Activated T-cell treated with anti-CD3 and anti-CD28 coated beads, Interleukin-2, amount 50 U/mL, for 48 hours (primary cell): ENCODE data around the gene ADH1B.
"Not testable (repeated sequence)": the region's sequence is repeated elsewhere in the genome, so short reads cannot be mapped to it uniquely, and the experiment has no call there.

Source experiments
- DNase-seq, 2 experiments: peaks; one replicate each; pipeline ENCODE4 v3.0.0-alpha.2; 2020

The ADH1B gene

DNA sequence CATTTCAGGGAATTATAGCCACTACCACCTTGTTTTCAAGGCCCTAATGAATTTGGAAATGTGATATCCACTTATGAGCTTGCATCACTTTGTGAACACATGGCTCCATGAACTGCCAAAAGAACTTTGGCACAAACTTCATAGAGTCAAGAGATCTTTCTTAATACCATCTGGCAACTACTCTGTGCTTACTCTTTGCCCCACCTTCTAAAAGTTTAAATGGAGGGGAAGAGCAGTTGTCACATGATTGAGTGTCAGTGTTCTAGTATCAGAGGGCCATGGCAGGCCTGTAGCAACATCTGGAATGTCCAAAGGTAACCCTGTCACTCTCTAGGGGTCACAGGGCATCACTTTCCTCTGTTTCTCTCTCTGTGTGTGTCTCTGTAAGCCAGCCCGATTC, 2.6 kb upstream of the ADH1B start:
- DNase-seq = no peak

DNA sequence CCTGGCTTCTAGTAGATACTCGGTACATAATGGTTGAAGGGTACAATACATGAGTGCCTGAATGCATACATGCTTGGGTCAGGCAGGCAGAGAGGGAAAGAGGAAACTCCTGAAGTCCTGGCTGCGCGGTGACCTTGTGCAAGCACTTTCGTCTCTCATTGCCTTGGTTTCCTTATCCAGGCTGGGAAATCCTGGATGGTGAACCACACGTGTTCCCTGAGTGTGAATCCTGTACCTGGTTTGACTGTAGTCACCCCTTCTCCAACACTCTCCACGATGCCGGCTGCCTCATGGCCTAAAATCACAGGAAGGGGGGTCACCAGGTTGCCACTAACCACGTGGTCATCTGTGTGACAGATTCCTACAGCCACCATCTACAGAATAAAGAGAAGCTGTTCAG, 3.4 kb downstream of the ADH1B start:
- not testable (repeated sequence) for DNase-seq

DNA sequence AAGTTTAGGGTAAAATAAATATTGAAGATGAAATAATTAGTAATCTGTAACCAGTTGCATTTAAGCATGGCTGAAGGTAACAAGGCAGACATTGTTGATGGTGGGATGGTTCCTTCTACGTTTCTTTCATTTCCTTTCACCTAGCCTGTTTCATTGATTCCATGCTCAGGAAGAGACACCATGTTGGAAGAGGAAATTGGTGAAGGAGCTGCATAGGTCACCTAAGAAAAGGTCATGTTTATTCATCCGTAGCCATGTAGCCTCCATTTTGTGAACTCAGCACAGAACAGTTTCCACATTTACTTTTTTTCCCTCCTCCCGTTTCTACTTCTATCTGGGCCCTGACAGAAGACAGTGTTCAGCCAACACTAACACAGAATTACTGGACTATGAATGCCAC, 3.8 kb downstream of the ADH1B start:
- no peak for DNase-seq

DNA sequence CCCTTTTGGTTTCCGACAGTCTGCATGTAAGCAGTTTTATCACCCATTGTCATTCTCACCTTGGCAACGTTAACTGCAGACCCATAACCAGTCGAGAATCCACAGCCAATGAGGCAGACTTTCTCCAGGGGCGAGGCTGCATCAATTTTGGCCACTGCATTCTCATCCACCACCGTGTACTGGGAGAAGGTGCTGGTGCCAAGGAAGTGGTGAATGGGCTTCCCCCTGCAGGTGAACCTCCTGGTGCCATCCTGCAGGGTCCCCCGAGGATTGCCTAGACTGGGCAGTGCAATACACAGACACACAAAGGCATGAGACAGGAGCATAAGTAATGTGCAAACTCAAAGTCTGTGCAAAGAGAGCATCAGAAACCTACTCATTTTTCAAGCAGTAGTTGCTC, 5.4 kb downstream of the ADH1B start:
- no peak for DNase-seq

- no peak for DNase-seq
Measured at GRCh38 chr4:99314211-99314610, 7.0 kb downstream of the ADH1B start.

DNA sequence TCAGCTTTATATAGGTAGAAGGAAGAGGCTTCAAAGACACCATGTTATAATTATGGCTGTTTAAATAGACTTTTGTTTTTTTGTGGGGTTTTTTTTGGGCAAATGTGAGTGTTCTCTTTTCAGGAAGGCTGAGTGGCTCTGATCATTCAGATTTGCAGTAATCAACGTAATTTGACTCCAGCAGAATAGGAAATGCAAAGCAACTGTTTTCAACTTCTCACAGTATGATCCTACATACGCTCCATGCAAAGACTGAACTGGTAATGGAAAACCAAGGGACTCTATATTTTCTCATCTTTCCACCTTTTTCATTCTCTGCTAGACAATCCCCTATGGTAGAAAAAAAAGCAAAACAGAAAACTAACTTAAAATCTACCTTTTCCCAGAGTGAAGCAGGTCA, 10.8 kb downstream of the ADH1B start:
- no peak for DNase-seq

DNA sequence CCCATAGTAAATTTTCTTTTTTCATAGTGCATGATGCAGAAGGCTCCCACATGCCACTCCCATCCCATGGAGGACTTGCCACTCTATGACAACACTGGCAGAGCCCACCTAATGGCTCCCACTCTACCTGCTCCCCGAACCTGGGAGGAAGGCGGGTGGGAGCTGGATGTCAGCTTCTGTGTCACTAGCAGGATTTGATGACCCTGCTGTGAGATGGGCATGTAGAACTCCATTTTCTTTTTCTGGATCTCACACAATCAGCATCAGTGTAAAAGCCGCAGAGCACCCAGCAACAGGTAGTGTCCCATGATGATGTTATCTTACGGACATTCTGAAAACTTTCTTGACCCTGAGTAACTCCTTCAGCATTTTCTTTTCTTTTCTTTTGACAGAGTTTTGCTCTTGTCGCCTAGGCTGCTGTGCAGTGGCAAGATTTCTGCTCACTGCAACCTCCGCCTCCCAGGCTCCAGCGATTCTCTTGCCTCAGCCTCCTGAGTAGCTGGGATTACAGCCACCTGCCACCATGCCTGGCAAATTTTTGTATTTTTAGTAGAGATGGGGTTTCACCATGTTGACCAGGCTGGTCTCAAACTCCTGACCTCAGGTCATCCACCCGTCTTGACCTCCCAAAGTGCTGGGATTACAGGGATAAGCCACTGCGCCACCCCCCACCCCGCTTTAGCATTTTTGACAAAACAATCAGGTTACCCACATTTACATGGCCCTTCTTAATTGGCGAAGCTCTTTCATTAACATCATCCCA, 15.4 kb downstream of the ADH1B start:
- DNase-seq = no peak

DNA sequence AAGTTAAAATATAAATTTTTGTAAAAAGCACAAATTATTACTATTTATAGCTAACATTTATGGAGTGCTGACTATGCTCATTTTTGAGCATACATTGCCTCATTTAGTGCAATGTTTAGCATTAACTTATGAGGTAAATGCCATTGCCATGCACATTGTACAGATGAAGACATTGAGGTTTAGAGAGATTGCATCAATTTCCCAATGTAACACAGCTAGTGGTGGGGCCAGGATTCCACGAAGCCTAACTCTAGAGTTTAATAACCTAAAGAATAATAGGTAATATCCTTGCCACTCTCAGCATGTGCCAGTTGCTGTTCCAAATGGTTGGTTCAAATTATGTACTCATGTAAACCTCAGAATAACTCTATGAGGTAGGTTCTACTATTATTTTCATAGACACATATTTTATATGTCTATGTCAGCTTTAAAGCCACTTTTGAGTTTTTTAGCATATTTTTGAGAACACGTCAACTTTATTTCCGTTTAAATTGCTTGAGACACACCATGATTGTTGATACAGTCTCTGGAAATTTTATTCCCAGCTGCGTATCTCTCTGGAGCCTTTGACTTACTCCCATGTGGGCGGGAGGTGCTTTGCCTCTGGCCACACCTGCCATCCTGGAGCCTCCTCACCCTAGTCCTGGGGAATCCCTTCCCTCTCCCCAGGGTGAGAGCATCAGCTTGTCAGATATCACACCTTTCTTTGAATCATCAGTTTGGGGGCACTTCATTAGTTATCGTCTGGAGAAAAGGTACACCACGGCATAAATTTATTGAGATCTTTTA, 19.6 kb downstream of the ADH1B start:
- DNase-seq = no peak

DNA sequence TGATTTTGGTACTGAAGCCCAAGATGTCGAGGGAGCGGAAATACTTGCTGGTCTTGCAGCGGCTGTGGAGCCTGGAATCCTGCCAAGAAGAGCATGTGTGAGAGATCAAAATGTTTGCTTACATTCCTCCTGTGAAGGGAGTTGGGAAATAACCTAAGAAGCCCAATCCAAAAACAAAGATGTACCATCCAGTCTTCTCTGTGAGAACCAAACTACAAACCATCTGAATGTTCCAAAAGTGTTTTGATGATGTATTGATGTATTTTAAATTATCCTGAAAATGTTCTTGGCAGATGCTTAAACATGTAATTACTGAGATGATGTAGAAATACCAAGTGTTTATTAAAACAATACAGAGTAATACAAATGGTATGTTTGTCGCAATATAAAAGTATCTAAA, 20.3 kb downstream of the ADH1B start:
- DNase-seq = no peak

DNA sequence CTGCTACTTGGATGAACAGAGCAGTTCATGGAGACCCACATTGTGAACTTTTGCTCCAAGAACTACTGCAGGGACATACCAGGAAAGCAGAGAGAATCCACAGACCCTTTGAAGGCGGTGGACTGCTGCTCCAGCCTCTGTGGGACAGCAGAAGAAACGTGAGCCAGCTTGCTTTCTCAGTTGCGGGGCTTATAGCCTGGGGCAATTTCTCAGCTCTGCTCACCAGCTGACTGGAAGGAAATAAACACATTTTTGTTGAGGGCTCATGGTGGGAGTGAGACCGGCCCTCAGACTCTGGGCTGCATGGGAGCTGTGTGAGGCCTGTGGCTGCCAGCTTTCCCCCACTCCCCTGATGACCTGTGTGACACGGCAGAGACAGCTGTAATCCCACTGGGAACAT, 27.8 kb downstream of the ADH1B start:
- DNase-seq = no peak

- no peak for DNase-seq
Measured at GRCh38 chr4:99290848-99291786, 30.1 kb downstream of the ADH1B start, which contains the start of gene ADH1A. ADH1A (minus strand) TSS chr4:99290985; CDS start chr4:99290914, 71 bp downstream.

- DNase-seq = no peak
Measured at GRCh38 chr4:99285387-99285786, 35.8 kb downstream of the ADH1B start.

- DNase-seq = no peak
Measured at GRCh38 chr4:99282731-99283130, 38.5 kb downstream of the ADH1B start.

DNA sequence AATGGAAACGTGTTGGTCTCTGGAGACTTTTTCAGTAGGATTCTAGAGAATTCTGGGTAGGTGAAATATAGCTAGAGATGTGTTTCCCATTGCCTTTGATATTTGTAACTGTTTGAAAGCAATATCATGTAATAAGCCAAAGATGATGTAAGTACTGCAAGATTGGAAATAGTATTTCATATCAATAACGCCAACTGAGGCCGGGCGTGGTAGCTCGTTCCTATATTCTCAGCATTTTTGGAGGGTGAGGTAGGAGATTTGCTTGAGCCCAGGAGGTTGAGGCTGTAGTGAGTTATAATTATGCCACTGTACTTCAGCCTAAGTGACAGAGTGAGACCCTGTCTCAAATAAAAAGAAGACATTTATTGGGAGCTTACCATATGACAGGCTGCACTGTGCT, 39.9 kb downstream of the ADH1B start:
- DNase-seq = no peak

- DNase-seq = no peak
Measured at GRCh38 chr4:99276417-99276816, 44.8 kb downstream of the ADH1B start.

- DNase-seq = no peak
Measured at GRCh38 chr4:99275885-99276284, 45.3 kb downstream of the ADH1B start.

- DNase-seq = no peak
Measured at GRCh38 chr4:99275050-99275449, 46.2 kb downstream of the ADH1B start.

DNA sequence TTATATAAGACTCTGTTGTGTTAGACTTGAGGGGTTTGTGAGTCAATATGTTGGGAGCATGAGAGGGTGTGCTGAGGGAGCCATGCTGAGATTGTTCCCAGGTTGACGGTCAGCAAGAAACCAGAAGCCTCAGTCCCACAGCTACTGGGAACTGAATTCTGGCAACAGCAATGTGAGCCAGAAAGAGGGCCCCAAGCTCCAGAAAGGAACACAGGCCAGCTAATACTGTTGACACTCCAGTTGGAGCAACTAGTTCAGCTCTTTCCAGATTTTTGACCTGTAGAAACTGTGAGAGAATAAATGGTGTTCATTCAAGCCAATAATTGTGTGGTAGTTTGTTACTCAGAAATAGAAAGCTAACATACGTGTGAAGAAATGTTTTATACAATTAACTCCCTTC, 47.5 kb downstream of the ADH1B start:
- no peak for DNase-seq

- no peak for DNase-seq
Measured at GRCh38 chr4:99264927-99265326, 56.3 kb downstream of the ADH1B start.
